Mucosa of descending colon (tissue), 3 donors: ENCODE results near the gene LTV1. TPM values are rescaled to one million over a fixed set of nuclear protein-coding genes. Genes with fewer than 3 reads are reported as not detected.
"Not testable (repeated sequence)": the region's sequence is repeated elsewhere in the genome, so short reads cannot be mapped to it uniquely, and the experiment has no call there.

ENCODE experiments used
- ATAC-seq: fragments of 200-7000 bp; cut with Tn5 transposase; one replicate; pipeline ENCODE4 v1.9.1; 2020; ENCODE audit warnings: mild to moderate bottlenecking, moderate library complexity
- DNase-seq, 3 donors: peaks; one replicate each; pipeline ENCODE4 v3.0.0-alpha.2; 2020
- H3K36me3 ChIP-seq: fragments of 200-600 bp; one replicate; pipeline ENCODE4 v1.8.0; 2021; ENCODE audit warnings: low read depth, mild to moderate bottlenecking
- H3K4me1 ChIP-seq: fragments of 200-600 bp; one replicate; pipeline ENCODE4 v1.8.0; 2021; ENCODE audit warnings: low read depth, mild to moderate bottlenecking
- H3K4me3 ChIP-seq: fragments of 200-600 bp; one replicate; pipeline ENCODE4 v1.8.0; 2021; ENCODE audit warnings: mild to moderate bottlenecking
- H3K9me3 ChIP-seq: fragments of 200-600 bp; one replicate; pipeline ENCODE4 v1.8.0; 2021; ENCODE audit warnings: mild to moderate bottlenecking
- CTCF ChIP-seq: fragments of 200-600 bp; IDR thresholded peaks from one replicate; pipeline ENCODE4 v1.8.0; 2022; ENCODE audit warnings: antibody characterized with exemption, mild to moderate bottlenecking
- intact Hi-C, 2 donors: fragments of 100-400 bp; cut with DNase I in 1 of 2; cut with micrococcal nuclease in 1 of 2; formaldehyde crosslinking; loops; one replicate each; pipeline versions ENCODE4 v1.11.0 to v1.11.1; 2022; cut with DNase I, micrococcal nuclease
- long read RNA-seq, 2 donors: library from polyadenylated mRNA; unstranded; transcript quantifications; one replicate each; pipeline ENCODE4 v2.0.0, GENCODE V29; 2019 to 2021
- total RNA-seq, 3 donors: library from RNA; stranded (reverse); fragmentation: NEBNext Ultra II Directional in 2 of 3; extraction: Animal tissue kit (Norgen Biotek cat#: 25700) in 2 of 3; gene quantifications; one replicate each; pipeline versions ENCODE4 v1.2.1 to v1.2.4, GENCODE V29; 2021 to 2023
- donor health status: DM: no; HTN: no; CAD: no; lungs with moderate emphysema.
- donor health status: DM: no; HTN: no; CAD: no.
- donor health status: DM: no; HTN: yes; CAD: no.

The LTV1 gene
- total RNA-seq = 10 to 100 TPM; 11.3 to 18.0 (median 13.0) TPM
- long read RNA-seq, donor 1, transcript LTV1-201 (11 exons, 1,847 nt) = major isoform, 27 of 35 reads
- long read RNA-seq, donor 1, partial matches to known transcripts = 3 of 35 reads
- long read RNA-seq, donor 1, other reads (novel, unspliced or antisense) = 5 of 35 reads
- long read RNA-seq, donor 2, transcript LTV1-201 (11 exons, 1,847 nt) = major isoform, 7 of 16 reads
- long read RNA-seq, donor 2, partial matches to known transcripts = 8 of 16 reads
- long read RNA-seq, donor 2, other reads (novel, unspliced or antisense) = 1 of 16 reads

GRCh38 chr6:143842902-143843676, at the start of gene LTV1:
Gene LTV1 (plus strand): TSS chr6:143843338. CDS start chr6:143843478, 140 bp downstream.
- Histone ChIP-seq H3K4me3 (peak within 1 kb of the TSS; percentile 33), H3K9me3 (no peaks in the 10 kb centered on the region), H3K36me3 (no peaks in the 10 kb centered on the region), H3K4me1 (peaks cover 10% of the 10 kb centered on the region)
- intact Hi-C loops = no loop called here
- DNase-seq (peak; percentile 97), ATAC-seq (peak; percentile 99)
- TF ChIP-seq CTCF = peak; percentile 8

GRCh38 chr6:143796551-143796950, 46.6 kb upstream of the LTV1 start:
- intact Hi-C loops = not testable (repeated sequence)

GRCh38 chr6:143798487-143798886, 44.7 kb upstream of the LTV1 start:
- intact Hi-C loops = not testable (repeated sequence)

More at GRCh38 chr6:143796551-143796950, 46.6 kb upstream of the LTV1 start:
- not testable (repeated sequence) for H3K9me3 ChIP-seq, H3K36me3 ChIP-seq, H3K4me3 ChIP-seq, ATAC-seq, DNase-seq, H3K4me1 ChIP-seq

GRCh38 chr6:143802833-143803565, 40.1 kb upstream of the LTV1 start:
- H3K9me3 ChIP-seq = peaks cover 8% of the 10 kb centered on the region
- H3K4me3 ChIP-seq = no peak overlapping the region
- intact Hi-C loops = no loop called here
- ATAC-seq (no peak), DNase-seq (no peak)
- TF ChIP-seq CTCF = no peak
- H3K36me3 ChIP-seq = no peaks in the 10 kb centered on the region
- no peaks in the 10 kb centered on the region for H3K4me1 ChIP-seq

More at GRCh38 chr6:143798487-143798886, 44.7 kb upstream of the LTV1 start:
- H3K4me3 ChIP-seq, ATAC-seq, H3K9me3 ChIP-seq, H3K36me3 ChIP-seq, H3K4me1 ChIP-seq, DNase-seq: not testable (repeated sequence)

- intact Hi-C loops = no loop called here
- no peak for ATAC-seq
- TF ChIP-seq CTCF = no peak
These were observed 39.2 kb upstream of the LTV1 start for GRCh38 chr6:143803769-143804568.

GRCh38 chr6:143804835-143805239, 38.3 kb upstream of the LTV1 start:
- ATAC-seq (no peak), DNase-seq (no peak)
- TF ChIP-seq CTCF = no peak
- no peaks in the 10 kb centered on the region for H3K9me3 ChIP-seq
- H3K36me3 ChIP-seq = no peaks in the 10 kb centered on the region
- intact Hi-C loops = no loop called here
- H3K4me3 ChIP-seq = no peak overlapping the region
- no peaks in the 10 kb centered on the region for H3K4me1 ChIP-seq

More at GRCh38 chr6:143803769-143804568, 39.2 kb upstream of the LTV1 start:
- no peaks in the 10 kb centered on the region for H3K36me3 ChIP-seq
- H3K9me3 ChIP-seq = peaks cover 6% of the 10 kb centered on the region
- no peaks in the 10 kb centered on the region for H3K4me1 ChIP-seq
- DNase-seq = no peak
- H3K4me3 ChIP-seq = no peak overlapping the region
